Right renal pelvis (tissue), 4 donors: ENCODE results near the gene KRT26. TPM values are rescaled to one million over a fixed set of nuclear protein-coding genes. Genes with fewer than 3 reads are reported as not detected.
A peak's percentile ranks its signal among the peaks of the same experiment; 100 is the strongest.
"Not testable (repeated sequence)": the region's sequence is repeated elsewhere in the genome, so short reads cannot be mapped to it uniquely, and the experiment has no call there.

ENCODE experiments used
- DNase-seq, 4 donors: peaks; one replicate each; pipeline ENCODE4 v3.0.0-alpha.2; 2013; ENCODE audit warnings: low read depth in 4 of 4, low spot score in 3 of 4, missing footprints in 1 of 4
- polyA plus RNA-seq, 4 donors: library from polyadenylated mRNA; unstranded; fragments of 120-200 nt; gene quantifications; one replicate each; pipeline ENCODE4 v1.2.1, GENCODE V29; 2013; ENCODE audit not compliant: insufficient read length in 4 of 4

KRT26 gene
- polyA plus RNA-seq = not detected

GRCh38 chr17:40772101-40772500 lies at the start of gene KRT26:
Gene KRT26 (minus strand): TSS chr17:40772201. CDS start chr17:40772113, 88 bp downstream.
- no peak for DNase-seq

- no peak for DNase-seq
Measured at GRCh38 chr17:40821536-40821935, 49.5 kb upstream of the KRT26 start.

- DNase-seq = no peak
Measured at GRCh38 chr17:40820228-40820838, 48.3 kb upstream of the KRT26 start.

- DNase-seq = no peak
Measured at GRCh38 chr17:40819528-40820125, 47.6 kb upstream of the KRT26 start.

- DNase-seq = peak; percentile 57 to 66 (median 58)
Measured at GRCh38 chr17:40818733-40819527, 46.9 kb upstream of the KRT26 start.

- no peak for DNase-seq
Measured at GRCh38 chr17:40818343-40818732, 46.3 kb upstream of the KRT26 start.

GRCh38 chr17:40817103-40817682 lies 45.2 kb upstream of the KRT26 start:
- DNase-seq = no peak

- no peak for DNase-seq
Measured at GRCh38 chr17:40816569-40816968, 44.6 kb upstream of the KRT26 start.

- DNase-seq = no peak
Measured at GRCh38 chr17:40815381-40815780, 43.4 kb upstream of the KRT26 start.

- not testable (repeated sequence) for DNase-seq
Measured at GRCh38 chr17:40814657-40815056, 42.7 kb upstream of the KRT26 start.

- DNase-seq = no peak
Measured at GRCh38 chr17:40813804-40814203, 41.8 kb upstream of the KRT26 start.

- DNase-seq = no peak
Measured at GRCh38 chr17:40812639-40813038, 40.6 kb upstream of the KRT26 start.

GRCh38 chr17:40810494-40810893 lies 38.5 kb upstream of the KRT26 start:
- no peak for DNase-seq

GRCh38 chr17:40809721-40810421 lies 37.9 kb upstream of the KRT26 start:
- no peak for DNase-seq

GRCh38 chr17:40806131-40806530 lies 34.1 kb upstream of the KRT26 start:
- no peak for DNase-seq

GRCh38 chr17:40803617-40804082 lies 31.6 kb upstream of the KRT26 start:
- no peak for DNase-seq

GRCh38 chr17:40801157-40801556 lies 29.2 kb upstream of the KRT26 start:
- no peak for DNase-seq

- DNase-seq = no peak
Measured at GRCh38 chr17:40800381-40800780, 28.4 kb upstream of the KRT26 start.

GRCh38 chr17:40799859-40800258 lies 27.9 kb upstream of the KRT26 start, which contains the start of gene KRT28:
Gene KRT28 (minus strand): TSS chr17:40799959. CDS start chr17:40799893, 66 bp downstream.
- DNase-seq = no peak

- DNase-seq = no peak
Measured at GRCh38 chr17:40796846-40797245, 24.8 kb upstream of the KRT26 start.
